Neural cell (in vitro differentiated cells): Measurements from ENCODE around the gene ZNF93. TPM values are rescaled to one million over a fixed set of nuclear protein-coding genes. Genes with fewer than 3 reads are reported as not detected.

Experiments used
- H2AFZ ChIP-seq: fragments of 200-600, 300-800 bp; sonication (generic), shearing (Covaris generic); 2 replicates; pipeline ENCODE4 v1.6.0; 2014; ENCODE audit warnings: low read depth, mild to moderate bottlenecking, antibody characterized with exemption, low read length, moderate library complexity
- H3F3A ChIP-seq: fragments of 200-600 bp; shearing (Covaris generic); 2 replicates; pipeline ENCODE4 v1.6.1; 2016; ENCODE audit warnings: mild to moderate bottlenecking, moderate library complexity, mixed read lengths, antibody characterized with exemption, low read length; ENCODE audit not compliant: insufficient read depth, poor library complexity, severe bottlenecking
- H3K27ac ChIP-seq: fragments of 200-600, 300-800 bp; sonication (generic), shearing (Covaris generic); 2 replicates; pipeline ENCODE4 v1.5.1; 2014; ENCODE audit warnings: mild to moderate bottlenecking, low read length, moderate library complexity
- H3K27me3 ChIP-seq: fragments of 300-800, 200-600 bp; sonication (generic), shearing (Covaris generic); 2 replicates; pipeline ENCODE4 v1.6.0; 2014; ENCODE audit warnings: mild to moderate bottlenecking, low read depth, low read length, moderate library complexity; ENCODE audit not compliant: insufficient read depth
- H3K36me3 ChIP-seq: fragments of 300-800, 200-600 bp; sonication (generic), shearing (Covaris generic); 2 replicates; pipeline ENCODE4 v1.5.1; 2014; ENCODE audit warnings: mild to moderate bottlenecking, antibody characterized with exemption, low read length, moderate library complexity; ENCODE audit not compliant: insufficient read depth
- H3K4me2 ChIP-seq: fragments of 300-800, 200-600 bp; sonication (generic), shearing (Covaris generic); 2 replicates; pipeline ENCODE4 v1.6.0; 2014; ENCODE audit warnings: mild to moderate bottlenecking, low read length
- H3K4me3 ChIP-seq: fragments of 300-800, 200-600 bp; sonication (generic), shearing (Covaris generic); 2 replicates; pipeline ENCODE4 v1.5.1; 2014; ENCODE audit warnings: mild to moderate bottlenecking, low read length, moderate library complexity
- H3K79me2 ChIP-seq: fragments of 200-600 bp; shearing (Covaris generic); replicated peaks from 2 replicates; pipeline ENCODE4 v1.6.0; 2014; ENCODE audit warnings: mild to moderate bottlenecking, low read length, moderate library complexity; ENCODE audit not compliant: insufficient read depth
- H3K9ac ChIP-seq: fragments of 300-800, 200-600 bp; sonication (generic), shearing (Covaris generic); 2 replicates; pipeline ENCODE4 v1.6.1; 2016; ENCODE audit warnings: mild to moderate bottlenecking, low read length, mixed read lengths
- H3K9me2 ChIP-seq: fragments of 200-600 bp; shearing (Covaris generic); 2 replicates; pipeline ENCODE4 v1.6.1; 2016; ENCODE audit warnings: mild to moderate bottlenecking, low read length, mixed read lengths; ENCODE audit not compliant: insufficient read depth
- H3K9me3 ChIP-seq: fragments of 200-600, 300-800 bp; sonication (generic), shearing (Covaris generic); 2 replicates; pipeline ENCODE4 v1.6.1; 2016; ENCODE audit warnings: mild to moderate bottlenecking, mixed run types, low read length, moderate library complexity, mixed read lengths
- H4K20me1 ChIP-seq: fragments of 200-600 bp; shearing (Covaris generic); 2 replicates; pipeline ENCODE4 v1.6.1; 2016; ENCODE audit warnings: mild to moderate bottlenecking, mixed run types; ENCODE audit not compliant: insufficient read depth
- EP300 ChIP-seq: fragments of 450-650 bp; conservative IDR thresholded peaks from 2 replicates; pipeline ENCODE4 v1.6.1; 2014; ENCODE audit warnings: antibody characterized with exemption, mild to moderate bottlenecking, moderate library complexity; ENCODE audit not compliant: poor library complexity, severe bottlenecking
- EZH2 ChIP-seq: fragments of 200-600, 300-800 bp; shearing (Covaris generic), sonication (generic); IDR thresholded peaks from 2 replicates; pipeline ENCODE4 v1.6.1; 2014; ENCODE audit warnings: antibody characterized with exemption, low read length, borderline replicate concordance, mild to moderate bottlenecking; ENCODE audit not compliant: insufficient read depth, poor library complexity, severe bottlenecking
- MXI1 ChIP-seq: fragments of 450-650 bp; conservative IDR thresholded peaks from 2 replicates; pipeline ENCODE4 v1.6.1; 2014; ENCODE audit warnings: antibody characterized with exemption, mild to moderate bottlenecking; ENCODE audit not compliant: poor library complexity, severe bottlenecking
- POLR2AphosphoS5 ChIP-seq: IDR thresholded peaks from 2 replicates; pipeline ENCODE4 v1.6.1; 2012
- RAD21 ChIP-seq: fragments of 450-650 bp; conservative IDR thresholded peaks from 2 replicates; pipeline ENCODE4 v1.6.1; 2014; ENCODE audit warnings: antibody characterized with exemption, mild to moderate bottlenecking, moderate library complexity
- SMC3 ChIP-seq: fragments of 450-650 bp; conservative IDR thresholded peaks from 2 replicates; pipeline ENCODE4 v1.6.1; 2014; ENCODE audit warnings: antibody characterized with exemption, mild to moderate bottlenecking, moderate library complexity; ENCODE audit not compliant: poor library complexity
- TAF1 ChIP-seq: IDR thresholded peaks from 2 replicates; pipeline ENCODE4 v1.6.1; 2012; ENCODE audit warnings: low read depth
- polyA plus RNA-seq: library from polyadenylated mRNA; depleted of rRNA; stranded (reverse); fragments of >200 nt; gene quantifications from 2 replicates; pipeline ENCODE4 v1.2.3, GENCODE V29; 2014
- TF ChIP-seq, protein P1 (sequence below): IDR thresholded peaks from 2 replicates; pipeline ENCODE4 v1.6.1; 2012; ENCODE audit warnings: borderline replicate concordance
- TF ChIP-seq, protein P2 (sequence below): fragments of 450-650 bp; IDR thresholded peaks from 2 replicates; pipeline ENCODE4 v1.5.1; 2014; ENCODE audit warnings: antibody characterized with exemption, mild to moderate bottlenecking, moderate library complexity; ENCODE audit not compliant: poor library complexity, severe bottlenecking

Gene ZNF93
- polyA plus RNA-seq, 1 donor from 2014 or later, result 14.9 TPM

DNA sequence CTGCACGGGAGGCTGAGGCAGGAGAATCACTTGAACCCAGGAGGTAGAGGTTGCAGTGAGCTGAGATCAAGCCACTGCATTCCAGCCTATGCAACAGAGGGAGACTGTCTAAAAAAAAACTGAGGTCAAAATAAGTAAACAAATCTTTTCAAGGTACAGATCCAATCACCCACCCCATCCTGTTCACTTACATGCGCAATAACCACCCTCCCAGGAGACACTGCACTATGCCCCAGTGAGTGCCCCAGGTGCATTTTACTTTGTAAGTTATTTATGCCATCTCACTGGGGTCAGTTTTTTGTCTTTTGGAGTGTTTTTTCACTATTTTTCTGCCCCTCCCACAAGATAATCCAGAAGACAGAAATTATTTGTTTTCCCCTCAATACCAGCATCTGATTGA is 42.0 kb upstream of the ZNF93 start:
- Histone ChIP-seq H3K9me2 (no peaks in the 10 kb centered on the region), H3F3A (no peaks in the 10 kb centered on the region), H3K79me2 (no peaks in the 10 kb centered on the region), H3K9ac (no peak overlapping the region), H4K20me1 (no peaks in the 10 kb centered on the region), H3K27ac (no peak overlapping the region), H3K4me2 (no peak overlapping the region), H3K36me3 (no peaks in the 10 kb centered on the region), H3K27me3 (no peaks in the 10 kb centered on the region), H3K4me3 (no peak overlapping the region), H2AFZ (no peak overlapping the region), H3K9me3 (no peaks in the 10 kb centered on the region)
- no peak for TF ChIP-seq EZH2
- no peak for TF ChIP-seq SMC3
- TF ChIP-seq, protein P1, sequence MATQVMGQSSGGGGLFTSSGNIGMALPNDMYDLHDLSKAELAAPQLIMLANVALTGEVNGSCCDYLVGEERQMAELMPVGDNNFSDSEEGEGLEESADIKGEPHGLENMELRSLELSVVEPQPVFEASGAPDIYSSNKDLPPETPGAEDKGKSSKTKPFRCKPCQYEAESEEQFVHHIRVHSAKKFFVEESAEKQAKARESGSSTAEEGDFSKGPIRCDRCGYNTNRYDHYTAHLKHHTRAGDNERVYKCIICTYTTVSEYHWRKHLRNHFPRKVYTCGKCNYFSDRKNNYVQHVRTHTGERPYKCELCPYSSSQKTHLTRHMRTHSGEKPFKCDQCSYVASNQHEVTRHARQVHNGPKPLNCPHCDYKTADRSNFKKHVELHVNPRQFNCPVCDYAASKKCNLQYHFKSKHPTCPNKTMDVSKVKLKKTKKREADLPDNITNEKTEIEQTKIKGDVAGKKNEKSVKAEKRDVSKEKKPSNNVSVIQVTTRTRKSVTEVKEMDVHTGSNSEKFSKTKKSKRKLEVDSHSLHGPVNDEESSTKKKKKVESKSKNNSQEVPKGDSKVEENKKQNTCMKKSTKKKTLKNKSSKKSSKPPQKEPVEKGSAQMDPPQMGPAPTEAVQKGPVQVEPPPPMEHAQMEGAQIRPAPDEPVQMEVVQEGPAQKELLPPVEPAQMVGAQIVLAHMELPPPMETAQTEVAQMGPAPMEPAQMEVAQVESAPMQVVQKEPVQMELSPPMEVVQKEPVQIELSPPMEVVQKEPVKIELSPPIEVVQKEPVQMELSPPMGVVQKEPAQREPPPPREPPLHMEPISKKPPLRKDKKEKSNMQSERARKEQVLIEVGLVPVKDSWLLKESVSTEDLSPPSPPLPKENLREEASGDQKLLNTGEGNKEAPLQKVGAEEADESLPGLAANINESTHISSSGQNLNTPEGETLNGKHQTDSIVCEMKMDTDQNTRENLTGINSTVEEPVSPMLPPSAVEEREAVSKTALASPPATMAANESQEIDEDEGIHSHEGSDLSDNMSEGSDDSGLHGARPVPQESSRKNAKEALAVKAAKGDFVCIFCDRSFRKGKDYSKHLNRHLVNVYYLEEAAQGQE, result no peak
- no peak for TF ChIP-seq TAF1
- TF ChIP-seq, protein P2, sequence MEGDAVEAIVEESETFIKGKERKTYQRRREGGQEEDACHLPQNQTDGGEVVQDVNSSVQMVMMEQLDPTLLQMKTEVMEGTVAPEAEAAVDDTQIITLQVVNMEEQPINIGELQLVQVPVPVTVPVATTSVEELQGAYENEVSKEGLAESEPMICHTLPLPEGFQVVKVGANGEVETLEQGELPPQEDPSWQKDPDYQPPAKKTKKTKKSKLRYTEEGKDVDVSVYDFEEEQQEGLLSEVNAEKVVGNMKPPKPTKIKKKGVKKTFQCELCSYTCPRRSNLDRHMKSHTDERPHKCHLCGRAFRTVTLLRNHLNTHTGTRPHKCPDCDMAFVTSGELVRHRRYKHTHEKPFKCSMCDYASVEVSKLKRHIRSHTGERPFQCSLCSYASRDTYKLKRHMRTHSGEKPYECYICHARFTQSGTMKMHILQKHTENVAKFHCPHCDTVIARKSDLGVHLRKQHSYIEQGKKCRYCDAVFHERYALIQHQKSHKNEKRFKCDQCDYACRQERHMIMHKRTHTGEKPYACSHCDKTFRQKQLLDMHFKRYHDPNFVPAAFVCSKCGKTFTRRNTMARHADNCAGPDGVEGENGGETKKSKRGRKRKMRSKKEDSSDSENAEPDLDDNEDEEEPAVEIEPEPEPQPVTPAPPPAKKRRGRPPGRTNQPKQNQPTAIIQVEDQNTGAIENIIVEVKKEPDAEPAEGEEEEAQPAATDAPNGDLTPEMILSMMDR, result no peak
- no peak for TF ChIP-seq POLR2AphosphoS5
- no peak for TF ChIP-seq EP300
- TF ChIP-seq RAD21, result no peak
- no peak for TF ChIP-seq MXI1

DNA sequence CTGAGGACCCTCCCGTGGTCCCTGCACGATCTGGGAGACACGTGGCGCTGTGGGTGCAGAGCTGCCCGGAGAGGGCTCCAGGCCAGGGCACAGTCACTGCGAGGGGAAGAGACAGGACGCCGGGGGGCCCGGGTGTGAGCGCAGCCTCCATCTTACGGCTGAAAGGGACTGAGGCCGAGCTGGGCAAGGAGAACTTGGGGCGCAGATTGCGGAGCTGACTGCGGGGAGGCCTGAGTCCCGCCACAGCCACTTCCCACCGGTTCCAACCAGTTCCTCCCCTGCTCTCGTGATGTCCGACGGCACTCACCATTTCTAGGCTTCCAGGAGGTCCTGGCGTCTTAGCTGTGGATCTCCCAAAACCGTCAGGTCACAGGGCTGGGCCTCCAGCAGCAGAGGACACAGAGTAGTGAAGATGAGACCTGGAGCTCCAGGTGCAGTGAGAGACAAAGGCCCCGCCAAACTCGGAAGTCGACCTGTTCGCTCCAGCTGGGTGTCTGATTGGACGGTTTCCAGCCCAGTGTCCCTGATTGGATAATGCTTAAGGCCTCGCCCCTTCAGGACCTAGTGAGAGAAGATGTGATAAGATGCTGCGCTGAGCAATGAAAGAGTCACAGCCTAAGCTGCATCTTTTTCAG is 39.9 kb upstream of the ZNF93 start:
- peak overlapping the region; percentile 56 for H3K4me3 ChIP-seq
- H3K27ac ChIP-seq, result no peak overlapping the region
- no peaks in the 10 kb centered on the region for H3K79me2 ChIP-seq
- no peak for TF ChIP-seq TAF1
- TF ChIP-seq, protein P2, result no peak
- TF ChIP-seq SMC3, result no peak
- TF ChIP-seq POLR2AphosphoS5, result no peak
- TF ChIP-seq, protein P1, result no peak
- TF ChIP-seq EP300, result no peak
- TF ChIP-seq RAD21, result no peak
- no peak for TF ChIP-seq EZH2
- no peak for TF ChIP-seq MXI1
- H3K4me2 ChIP-seq, result no peak overlapping the region
- H4K20me1 ChIP-seq, result no peaks in the 10 kb centered on the region
- H3K9me2 ChIP-seq, result no peaks in the 10 kb centered on the region
- H3K9ac ChIP-seq, result no peak overlapping the region
- no peaks in the 10 kb centered on the region for H3K9me3 ChIP-seq
- no peaks in the 10 kb centered on the region for H3F3A ChIP-seq
- H2AFZ ChIP-seq, result no peak overlapping the region
- H3K27me3 ChIP-seq, result no peaks in the 10 kb centered on the region
- H3K36me3 ChIP-seq, result no peaks in the 10 kb centered on the region
